RWPE1 (cell line): ENCODE measurements around the gene PERM1.
"Not testable (repeated sequence)": the region's sequence is repeated elsewhere in the genome, so short reads cannot be mapped to it uniquely, and the experiment has no call there.

Experiments used
- CTCF ChIA-PET: fragments of 350-600 bp; sonication (Branson Sonifier 250); formaldehyde crosslinking; extraction: SDS; loops from one replicate; lab custom pipeline; 2021; lab: Yijun Ruan, JAX
- POLR2A ChIA-PET: fragments of 400-600 bp; formaldehyde crosslinking; extraction: SDS; loops from one replicate; lab custom pipeline; 2020; ENCODE audit warnings: antibody characterized with exemption; ENCODE audit not compliant: low non-redundant PET; lab: Yijun Ruan, JAX
- DNase-seq: peaks from one replicate; pipeline ENCODE4 v3.0.0; 2012; ENCODE audit warnings: low spot score
- H3K27ac ChIP-seq: fragments of 450-650 bp; 2 replicates; pipeline ENCODE4 v1.5.1; 2017
- TF ChIP-seq, protein P1 (sequence below): fragments of 450-650 bp; conservative IDR thresholded peaks from 2 replicates; pipeline ENCODE4 v1.5.1; 2017; ENCODE audit warnings: low read depth, mild to moderate bottlenecking

The PERM1 gene

GRCh38 chr1:981955-982558 lies at the start of gene PERM1:
Gene PERM1 (minus strand): TSS chr1:982093. CDS start chr1:981029, 1,064 bp downstream.
- TF ChIP-seq, protein P1, sequence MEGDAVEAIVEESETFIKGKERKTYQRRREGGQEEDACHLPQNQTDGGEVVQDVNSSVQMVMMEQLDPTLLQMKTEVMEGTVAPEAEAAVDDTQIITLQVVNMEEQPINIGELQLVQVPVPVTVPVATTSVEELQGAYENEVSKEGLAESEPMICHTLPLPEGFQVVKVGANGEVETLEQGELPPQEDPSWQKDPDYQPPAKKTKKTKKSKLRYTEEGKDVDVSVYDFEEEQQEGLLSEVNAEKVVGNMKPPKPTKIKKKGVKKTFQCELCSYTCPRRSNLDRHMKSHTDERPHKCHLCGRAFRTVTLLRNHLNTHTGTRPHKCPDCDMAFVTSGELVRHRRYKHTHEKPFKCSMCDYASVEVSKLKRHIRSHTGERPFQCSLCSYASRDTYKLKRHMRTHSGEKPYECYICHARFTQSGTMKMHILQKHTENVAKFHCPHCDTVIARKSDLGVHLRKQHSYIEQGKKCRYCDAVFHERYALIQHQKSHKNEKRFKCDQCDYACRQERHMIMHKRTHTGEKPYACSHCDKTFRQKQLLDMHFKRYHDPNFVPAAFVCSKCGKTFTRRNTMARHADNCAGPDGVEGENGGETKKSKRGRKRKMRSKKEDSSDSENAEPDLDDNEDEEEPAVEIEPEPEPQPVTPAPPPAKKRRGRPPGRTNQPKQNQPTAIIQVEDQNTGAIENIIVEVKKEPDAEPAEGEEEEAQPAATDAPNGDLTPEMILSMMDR: no peak
- DNase-seq: no peak
- H3K27ac ChIP-seq: peak within 1 kb of the TSS; percentile 7; the same call in 1 of the 2 replicates
- ChIA-PET POLR2A (no interaction called here), CTCF (interaction anchor here (0.5 to 6.0 kb wide), 6 partner anchors 20 to 182 kb away, joined by 3 to 50 read pairs (median 5); no protein-coding TSS in a partner anchor)

- DNase-seq, CTCF ChIA-PET, POLR2A ChIA-PET: not testable (repeated sequence)
- H3K27ac ChIP-seq: peak overlapping the region; percentile 53
Measured at GRCh38 chr1:1030867-1031658, 49.2 kb upstream of the PERM1 start.

DNA sequence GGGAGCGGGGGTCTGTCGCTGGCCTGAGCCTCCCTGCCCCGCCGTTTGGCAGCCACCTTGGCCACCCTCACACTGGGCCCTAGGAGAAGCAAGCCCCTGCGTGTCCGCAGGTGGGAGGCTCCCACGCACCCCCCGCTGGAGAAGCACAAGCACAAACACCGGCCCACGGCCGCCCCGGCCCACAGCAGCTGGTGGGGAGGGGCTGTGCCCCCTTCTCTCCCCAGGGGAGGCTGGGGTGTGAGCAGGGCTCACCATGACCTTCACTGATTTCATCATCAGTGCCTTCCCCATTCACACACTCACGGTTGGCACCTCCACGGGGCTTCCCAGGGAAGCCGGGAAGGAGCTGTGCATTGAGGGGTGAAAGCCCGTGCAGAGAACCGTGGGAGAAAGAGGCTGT lies 45.9 kb upstream of the PERM1 start:
- H3K27ac ChIP-seq: peak overlapping the region; percentile 98
- TF ChIP-seq, protein P1: no peak
- no peak for DNase-seq
- ChIA-PET CTCF (no interaction called here), POLR2A (no interaction called here)

DNA sequence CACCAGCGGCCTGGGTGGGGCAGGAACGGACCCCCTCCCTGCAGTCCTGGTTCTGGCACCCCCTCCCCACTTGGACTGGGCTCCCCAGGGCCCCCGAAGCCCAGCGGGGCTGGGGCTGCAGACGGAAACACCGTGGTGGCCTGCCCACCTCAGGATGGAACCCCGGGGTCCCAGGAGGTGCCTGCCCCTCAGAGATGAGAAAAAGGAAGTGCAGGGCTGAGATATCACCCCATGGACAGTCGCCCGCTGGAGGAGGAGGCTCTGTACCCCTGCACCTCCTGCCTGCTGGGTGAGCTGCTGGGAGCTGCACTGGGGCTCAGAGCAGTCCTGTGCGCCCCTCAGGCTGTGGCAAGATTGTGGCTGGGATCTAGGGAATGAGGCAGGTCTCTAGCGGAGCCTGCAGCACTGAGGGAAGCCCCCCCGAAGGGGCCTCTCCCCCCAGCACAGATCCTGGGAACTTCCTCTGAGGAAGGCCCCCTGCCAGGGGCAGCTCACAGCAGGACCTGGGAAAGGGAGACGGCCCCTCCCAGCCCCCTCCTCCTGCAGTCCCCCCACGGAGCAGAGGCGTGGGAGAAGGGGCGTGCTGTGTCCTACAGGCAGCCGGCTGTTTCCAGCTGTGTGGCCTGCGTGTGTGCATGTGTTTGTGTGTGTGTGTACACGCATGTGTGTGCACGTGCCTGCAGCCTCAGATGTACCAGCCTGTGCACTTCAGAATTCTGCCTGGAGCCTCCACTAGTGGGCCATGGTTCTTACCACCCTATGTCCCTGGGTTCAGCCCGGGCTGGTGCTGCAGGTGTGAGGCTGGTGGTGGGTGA lies 44.9 kb upstream of the PERM1 start:
- peak overlapping the region; percentile 98 for H3K27ac ChIP-seq
- CTCF ChIA-PET: no interaction called here

DNA sequence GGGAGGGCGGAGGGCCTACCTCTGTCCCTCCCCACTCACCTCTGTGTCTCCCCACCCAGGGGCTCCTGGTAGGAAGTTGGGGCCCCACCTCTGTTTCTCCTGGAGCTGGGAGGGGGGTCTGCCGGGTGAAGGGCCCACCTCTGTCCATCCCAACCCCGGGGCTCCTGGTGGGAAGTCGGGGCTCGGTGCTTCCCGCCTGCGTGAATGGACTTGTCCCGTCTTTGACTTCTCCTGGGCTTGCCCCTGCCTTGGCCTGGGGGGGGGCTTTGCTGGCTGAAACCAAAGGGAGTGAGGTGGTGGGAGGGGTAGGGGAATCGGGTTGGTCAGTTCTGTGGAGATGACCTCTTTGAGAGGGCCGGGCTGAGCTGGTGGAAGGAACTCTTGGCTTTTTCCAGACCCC lies 43.8 kb upstream of the PERM1 start:
- POLR2A ChIA-PET: no interaction called here
- peak overlapping the region; percentile 98 for H3K27ac ChIP-seq
- TF ChIP-seq, protein P1: no peak
- CTCF ChIA-PET: interaction anchor here (1.3 to 2.1 kb wide), 2 partner anchors 14 to 24 kb away, joined by 8 to 16 read pairs; no protein-coding TSS in a partner anchor
- DNase-seq: no peak

More for the DNA sequence above, 44.9 kb upstream of the PERM1 start:
- TF ChIP-seq, protein P1: no peak
- DNase-seq: no peak
- POLR2A ChIA-PET: no interaction called here

GRCh38 chr1:1024771-1025699 lies 43.1 kb upstream of the PERM1 start:
- TF ChIP-seq, protein P1: no peak
- DNase-seq: peak; percentile 88
- POLR2A ChIA-PET: no interaction called here
- CTCF ChIA-PET: interaction anchor here (1.3 to 2.1 kb wide), 2 partner anchors 15 to 23 kb away, joined by 8 to 16 read pairs; no protein-coding TSS in a partner anchor
- H3K27ac ChIP-seq: peak overlapping the region; percentile 98
